ENCODE measurements around the gene CLDN22.

DNA sequence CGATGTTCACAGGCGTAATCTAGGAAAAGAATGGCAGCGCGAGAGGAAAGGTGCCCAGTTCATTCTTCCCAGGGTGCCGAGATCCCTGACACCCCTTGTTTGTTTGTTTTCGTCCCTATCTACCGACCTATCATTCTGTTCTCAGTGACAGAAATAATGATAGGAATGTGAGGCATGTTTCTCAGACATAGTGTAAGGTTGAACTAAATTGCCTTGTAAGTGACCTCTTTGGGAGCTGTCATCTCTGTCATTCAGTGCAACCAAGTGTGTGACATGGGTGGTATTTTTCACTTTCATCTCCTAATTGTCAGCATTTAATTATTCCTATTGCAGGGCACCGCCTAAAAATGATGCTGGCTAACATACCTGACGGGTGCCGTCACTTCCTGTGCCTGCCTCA lies 24.4 kb downstream of the CLDN22 start:
- TF ChIP-seq, protein P1, sequence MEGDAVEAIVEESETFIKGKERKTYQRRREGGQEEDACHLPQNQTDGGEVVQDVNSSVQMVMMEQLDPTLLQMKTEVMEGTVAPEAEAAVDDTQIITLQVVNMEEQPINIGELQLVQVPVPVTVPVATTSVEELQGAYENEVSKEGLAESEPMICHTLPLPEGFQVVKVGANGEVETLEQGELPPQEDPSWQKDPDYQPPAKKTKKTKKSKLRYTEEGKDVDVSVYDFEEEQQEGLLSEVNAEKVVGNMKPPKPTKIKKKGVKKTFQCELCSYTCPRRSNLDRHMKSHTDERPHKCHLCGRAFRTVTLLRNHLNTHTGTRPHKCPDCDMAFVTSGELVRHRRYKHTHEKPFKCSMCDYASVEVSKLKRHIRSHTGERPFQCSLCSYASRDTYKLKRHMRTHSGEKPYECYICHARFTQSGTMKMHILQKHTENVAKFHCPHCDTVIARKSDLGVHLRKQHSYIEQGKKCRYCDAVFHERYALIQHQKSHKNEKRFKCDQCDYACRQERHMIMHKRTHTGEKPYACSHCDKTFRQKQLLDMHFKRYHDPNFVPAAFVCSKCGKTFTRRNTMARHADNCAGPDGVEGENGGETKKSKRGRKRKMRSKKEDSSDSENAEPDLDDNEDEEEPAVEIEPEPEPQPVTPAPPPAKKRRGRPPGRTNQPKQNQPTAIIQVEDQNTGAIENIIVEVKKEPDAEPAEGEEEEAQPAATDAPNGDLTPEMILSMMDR (IDR thresholded peaks at IDR 0.05; ENCODE audit: low read length): no peak
- no peak for TF ChIP-seq EZH2 (optimal IDR thresholded peaks at IDR 0.05; ENCODE audit: low read depth, low read length)
